Colon (tissue), 2 donors: Measurements from ENCODE around the gene MICALL2.
"Not testable (repeated sequence)": the region's sequence is repeated elsewhere in the genome, so short reads cannot be mapped to it uniquely, and the experiment has no call there.

Experiments
- FAIRE-seq: peaks from 2 replicates; lab custom pipeline; 2012; peaks lifted over from hg19 to GRCh38; lab: Jason Lieb, UNC
- donor health status: control.
- donor health status: control.

The MICALL2 gene

DNA sequence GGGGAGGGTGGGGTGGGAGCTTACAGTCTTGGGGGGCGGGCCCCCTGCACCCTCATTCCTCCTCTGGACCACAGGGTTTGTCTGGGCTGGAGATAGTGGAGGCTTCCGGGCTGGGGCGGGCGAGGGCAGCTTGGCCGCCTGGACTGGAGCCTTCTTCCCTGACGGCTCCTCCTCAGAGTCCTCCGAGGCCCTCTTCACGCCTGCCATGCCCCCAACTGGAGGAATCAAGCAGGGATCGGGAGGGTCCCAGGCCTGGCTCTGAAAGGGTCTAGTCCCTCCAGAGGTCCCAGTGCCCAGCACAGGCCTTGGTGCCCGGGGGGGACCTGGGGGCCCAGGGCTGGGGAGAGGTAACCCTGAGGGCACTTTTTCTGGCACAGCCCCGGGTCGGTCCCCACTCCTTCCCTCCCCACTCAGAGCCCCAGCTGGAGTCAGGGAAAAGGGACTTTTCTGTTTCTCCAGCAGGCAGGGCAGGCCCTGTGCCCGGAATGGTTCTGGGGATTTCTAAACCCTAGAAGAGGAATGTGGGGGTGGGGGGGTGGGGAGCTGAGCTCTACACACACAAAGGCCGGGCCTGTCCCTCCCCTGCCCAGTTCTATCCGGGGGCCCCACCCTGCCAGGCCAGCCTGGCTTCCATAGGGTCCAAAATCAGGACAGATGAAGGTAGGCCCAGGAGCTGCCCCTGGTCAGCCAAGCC, 11.6 kb downstream of the MICALL2 start:
- no peak for FAIRE-seq

DNA sequence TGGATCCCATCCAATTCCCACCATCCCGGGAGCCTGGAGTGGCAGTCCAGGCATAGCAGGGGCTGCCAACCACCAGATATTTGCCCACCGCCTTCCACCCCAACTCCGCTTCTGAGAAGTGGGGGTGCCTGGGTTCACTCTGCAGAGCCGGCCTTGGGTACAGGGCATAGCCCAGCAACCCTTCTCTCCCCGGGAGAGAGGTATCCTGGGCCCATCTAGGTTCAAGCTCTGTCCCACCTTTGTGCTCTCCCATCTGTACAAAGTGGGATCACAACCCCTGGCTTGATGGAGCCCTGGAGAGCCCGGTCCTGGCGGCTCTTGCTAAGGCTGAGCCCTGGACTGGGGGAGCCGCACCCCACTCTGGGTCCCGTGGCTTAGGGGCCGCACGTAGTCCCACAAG, 12.2 kb downstream of the MICALL2 start:
- FAIRE-seq, result no peak

DNA sequence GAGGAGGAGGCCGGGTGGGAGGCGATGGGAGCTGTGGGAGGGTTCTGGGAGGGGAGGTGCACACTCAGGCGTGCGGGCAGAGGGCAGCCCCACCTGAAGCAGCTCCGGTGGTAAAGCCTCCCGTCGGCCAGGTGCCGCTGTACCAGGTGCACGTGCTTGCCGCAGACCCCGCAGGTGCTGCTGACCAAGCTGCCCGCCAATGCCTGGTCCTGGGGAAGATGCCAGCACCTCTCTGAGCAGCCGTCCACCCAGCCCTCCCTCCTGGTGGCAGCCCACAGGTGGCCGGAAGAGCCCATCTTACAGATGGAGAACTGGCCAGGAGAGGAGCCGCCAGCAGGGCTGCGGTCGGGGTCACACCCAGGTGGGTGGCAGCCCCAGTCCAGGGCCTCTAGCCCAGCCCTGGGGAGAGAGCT, 12.6 kb downstream of the MICALL2 start:
- no peak for FAIRE-seq

DNA sequence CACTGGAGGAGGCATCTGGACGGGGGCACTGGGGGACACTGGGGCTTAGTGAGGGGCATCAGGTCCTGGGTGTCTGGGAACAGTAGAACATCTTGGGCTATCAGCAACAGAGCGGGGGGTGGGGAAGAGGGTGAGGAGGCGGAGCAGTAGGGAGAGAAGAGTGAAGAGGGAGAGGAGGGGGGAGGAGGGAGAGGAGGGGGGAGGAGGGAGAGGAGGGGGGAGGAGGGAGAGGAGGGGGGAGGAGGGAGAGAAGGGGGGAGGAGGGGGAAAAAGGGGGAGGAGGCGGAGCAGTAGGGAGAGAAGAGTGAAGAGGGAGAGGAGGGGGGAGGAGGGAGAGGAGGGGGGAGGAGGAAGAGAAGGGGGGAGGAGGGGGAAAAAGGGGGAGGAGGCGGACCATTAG, 13.2 kb downstream of the MICALL2 start:
- not testable (repeated sequence) for FAIRE-seq

- no peak for FAIRE-seq
These were observed 13.9 kb downstream of the MICALL2 start for GRCh38 chr7:1445341-1445740.

DNA sequence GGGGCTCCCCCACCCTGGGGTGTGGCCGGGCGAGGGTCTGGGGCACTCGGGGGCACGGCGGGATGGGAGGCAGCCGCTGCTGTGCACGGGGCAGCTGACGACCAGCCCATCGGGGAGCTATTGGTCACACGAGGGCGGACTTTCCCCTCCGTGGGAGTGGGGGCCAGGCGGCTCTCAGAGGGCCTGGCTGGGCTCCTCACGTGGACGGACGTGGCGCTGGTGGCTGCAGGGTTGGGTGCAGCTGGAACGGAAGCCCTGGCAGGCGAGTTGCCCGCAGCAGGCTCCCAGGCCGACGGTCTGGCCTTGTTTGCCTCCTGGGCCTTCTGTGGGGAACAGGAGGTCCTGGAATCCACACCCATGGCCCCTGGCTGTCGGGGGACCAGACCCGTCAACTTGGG, 14.3 kb downstream of the MICALL2 start:
- no peak for FAIRE-seq

- no peak for FAIRE-seq
These were observed 14.9 kb downstream of the MICALL2 start for GRCh38 chr7:1444214-1444924.

GRCh38 chr7:1443587-1444200, 15.6 kb downstream of the MICALL2 start:
- FAIRE-seq, result not testable (repeated sequence)

DNA sequence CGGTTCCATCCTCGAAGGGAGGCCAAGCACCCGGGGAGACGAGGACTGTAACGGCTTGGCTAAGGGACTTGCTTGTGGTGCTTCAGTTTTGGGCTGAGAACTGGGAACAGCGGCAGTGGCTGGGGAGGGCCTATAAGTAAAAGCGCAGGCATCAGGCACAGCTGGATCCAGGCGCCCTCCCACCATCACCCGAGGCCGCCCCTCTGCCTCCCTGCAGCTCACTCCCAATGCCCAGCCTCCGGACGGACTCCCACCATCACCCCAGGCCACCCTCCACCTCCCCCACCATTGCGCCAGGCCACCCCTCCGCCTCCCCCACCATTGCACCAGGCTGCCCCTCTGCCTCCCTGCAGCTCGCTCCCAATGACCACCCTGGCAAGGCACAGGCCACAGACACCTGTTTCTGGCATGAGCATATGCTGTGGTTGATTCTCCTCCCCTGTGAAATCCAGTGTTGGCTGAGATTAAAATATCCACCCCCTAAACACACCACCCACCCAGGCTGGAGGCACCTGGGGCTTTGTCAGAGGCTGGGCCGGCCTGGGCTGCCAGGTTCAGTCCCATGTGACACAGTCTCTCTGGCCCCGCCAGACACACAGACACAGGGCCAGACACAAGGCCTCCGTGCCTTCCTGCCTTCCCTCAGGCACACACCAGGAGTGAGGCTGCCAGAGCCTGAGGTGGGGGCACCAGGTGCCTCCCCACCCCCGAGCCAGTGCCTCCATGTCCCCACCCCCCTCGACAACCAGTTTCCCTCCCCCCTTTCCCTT, 16.7 kb downstream of the MICALL2 start:
- no peak for FAIRE-seq

DNA sequence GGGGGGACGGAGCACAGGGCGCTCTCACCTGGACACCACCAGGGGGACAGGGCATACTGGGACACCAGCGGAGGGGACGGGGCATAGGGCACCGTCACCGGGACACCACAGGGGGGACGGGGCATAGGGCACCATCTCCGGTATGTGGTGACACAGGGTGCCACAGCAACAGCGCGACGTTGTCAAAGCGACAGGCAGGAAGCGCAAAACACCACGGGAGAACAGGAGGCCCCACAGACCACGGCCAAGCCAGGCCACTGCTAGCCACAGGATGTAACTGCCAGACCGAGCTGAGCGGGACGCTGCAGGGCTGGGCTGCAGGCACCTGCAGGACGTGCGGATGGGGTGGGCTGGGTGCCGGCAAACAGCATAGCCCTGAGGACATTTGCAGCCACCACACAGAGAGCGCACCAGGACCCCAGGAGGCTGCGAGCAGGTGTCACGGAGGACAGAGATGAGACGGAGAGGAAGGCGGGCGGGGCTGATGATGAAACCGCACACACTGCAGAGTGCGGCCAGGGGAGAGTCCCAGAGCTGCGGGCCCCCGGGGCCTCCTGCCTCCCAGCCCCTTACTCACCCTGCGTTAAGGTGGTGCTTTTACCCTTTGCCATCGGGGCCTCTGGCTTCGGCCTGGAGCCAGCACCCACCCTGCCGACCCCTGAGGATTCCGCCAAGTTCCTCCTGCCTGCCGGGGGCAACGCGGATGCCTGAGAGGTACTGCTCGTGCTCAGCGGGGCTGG, 17.5 kb downstream of the MICALL2 start:
- no peak for FAIRE-seq

- FAIRE-seq, result no peak
These were observed 18.6 kb downstream of the MICALL2 start for GRCh38 chr7:1440620-1441019.

GRCh38 chr7:1439373-1440363, 19.6 kb downstream of the MICALL2 start:
- no peak for FAIRE-seq

DNA sequence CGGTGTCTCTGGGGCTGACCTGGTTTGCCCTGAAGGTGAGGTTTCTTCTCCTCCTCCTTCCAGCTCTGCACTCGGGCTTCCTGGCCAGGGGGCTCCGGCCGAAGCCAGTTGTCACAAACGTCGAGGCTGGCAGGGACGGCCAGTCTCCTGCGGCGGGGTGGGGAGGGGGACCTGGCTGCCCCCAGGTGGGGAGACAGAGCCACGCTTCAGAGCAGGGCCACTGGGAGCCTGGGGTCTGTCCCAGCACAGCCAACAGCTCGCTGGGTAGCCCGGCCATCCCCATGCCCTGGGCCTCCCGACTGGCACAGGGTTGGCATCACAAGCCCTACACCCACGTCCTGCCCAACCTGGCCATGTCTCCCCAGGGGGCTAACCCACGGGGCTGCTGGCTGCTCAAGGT, 20.4 kb downstream of the MICALL2 start:
- no peak for FAIRE-seq

- FAIRE-seq, result no peak
These were observed 21.1 kb downstream of the MICALL2 start for GRCh38 chr7:1438208-1438607.

- FAIRE-seq, result no peak
These were observed 22.0 kb downstream of the MICALL2 start for GRCh38 chr7:1437155-1437880.

DNA sequence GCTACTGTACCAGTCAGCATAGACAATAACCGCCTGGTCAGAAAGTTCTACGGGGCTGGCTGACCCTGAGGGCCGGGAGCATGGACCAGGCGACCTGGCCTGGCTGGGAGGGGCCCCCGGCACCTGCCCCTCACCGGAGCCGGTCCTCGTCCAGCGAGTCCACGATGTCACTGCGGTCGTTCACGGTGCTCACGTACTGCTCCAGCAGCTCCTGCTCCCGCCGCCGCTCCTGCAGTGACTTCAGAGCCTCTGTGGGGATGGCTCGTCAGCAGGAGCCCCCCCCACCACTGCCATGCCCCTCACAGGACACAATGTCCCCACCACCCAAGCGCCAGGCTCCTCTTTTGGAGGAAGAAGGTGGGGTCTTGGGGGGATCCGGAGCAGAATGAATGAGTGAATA, 22.7 kb downstream of the MICALL2 start:
- no peak for FAIRE-seq

- FAIRE-seq, result no peak
These were observed 24.2 kb downstream of the MICALL2 start for GRCh38 chr7:1434891-1435670.

DNA sequence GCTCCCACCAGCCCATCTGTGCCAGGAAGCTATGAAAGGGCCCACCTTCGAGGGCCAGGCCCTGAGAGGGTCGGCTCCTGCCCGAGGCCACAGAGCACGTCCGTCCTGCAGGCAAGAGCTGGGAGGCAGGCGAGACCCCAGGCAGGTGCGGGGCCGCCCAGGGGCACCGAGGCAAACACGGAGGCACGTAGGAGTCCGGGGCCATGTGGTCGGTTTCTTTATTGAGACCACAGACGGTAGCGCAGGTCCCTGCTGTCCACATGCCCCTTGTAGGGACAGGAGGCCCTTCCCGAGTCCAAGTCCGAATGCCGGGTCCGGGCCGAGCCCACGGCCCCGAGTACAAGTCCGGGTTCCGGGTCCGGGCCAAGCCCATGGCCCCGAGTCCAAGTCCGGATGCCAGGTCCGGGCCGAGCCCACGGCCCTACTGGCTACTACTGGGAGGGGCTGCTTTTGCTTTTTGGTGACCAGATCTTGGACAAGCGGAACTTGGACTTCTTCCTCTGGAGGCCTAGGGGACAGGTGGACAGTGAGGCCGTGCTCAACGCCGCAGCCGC, 25.0 kb downstream of the MICALL2 start:
- no peak for FAIRE-seq
